Upper lobe of left lung (tissue), 6 donors: Measurements from ENCODE around the gene COA5. TPM values are rescaled to one million over a fixed set of nuclear protein-coding genes. Genes with fewer than 3 reads are reported as not detected.

Experiments
- ATAC-seq, 2 donors: fragments of 200-7000 bp; cut with Tn5 transposase; one replicate each; pipeline ENCODE4 v1.9.1; 2022; ENCODE audit warnings: mild to moderate bottlenecking in 2 of 2, moderate library complexity in 2 of 2; ENCODE audit not compliant: low FRiP score in 2 of 2
- DNase-seq, 2 donors: peaks; one replicate each; pipeline ENCODE4 v3.0.0-alpha.2; 2019 to 2020
- H3K27ac ChIP-seq, 4 donors: fragments of 200-600 bp; sonication (generic); one replicate each; pipeline ENCODE4 v1.5.1; 2016 to 2019
- H3K27me3 ChIP-seq, 4 donors: fragments of 200-600 bp; sonication (generic); one replicate each; pipeline ENCODE4 v1.5.1; 2017 to 2019
- H3K36me3 ChIP-seq, 4 donors: fragments of 200-600 bp; sonication (generic); one replicate each; pipeline ENCODE4 v1.5.1; 2016 to 2019
- H3K4me1 ChIP-seq, 4 donors: fragments of 200-600 bp; sonication (generic); one replicate each; pipeline ENCODE4 v1.5.1; 2018 to 2019
- H3K4me3 ChIP-seq, 4 donors: fragments of 200-600 bp; sonication (generic); one replicate each; pipeline ENCODE4 v1.5.1; 2017 to 2019; ENCODE audit warnings: mild to moderate bottlenecking in 2 of 4, moderate library complexity in 1 of 4
- H3K9me3 ChIP-seq, 4 donors: fragments of 200-600 bp; sonication (generic); one replicate each; pipeline ENCODE4 v1.5.1; 2018 to 2019
- CTCF ChIP-seq, 6 experiments: fragments of 450-650 bp in 4 of 6; fragments of 200-600 bp in 2 of 6; sonication (generic) in 2 of 6; IDR thresholded peaks; one replicate each; pipeline ENCODE4 v1.5.1; 2016 to 2019; ENCODE audit warnings: antibody characterized with exemption in 6 of 6
- EP300 ChIP-seq, 4 donors: sonication (generic); formaldehyde crosslinking; IDR thresholded peaks; one replicate each; pipeline ENCODE4 v1.5.1; 2017; ENCODE audit warnings: antibody characterized with exemption in 4 of 4, control low read depth in 2 of 4
- POLR2A ChIP-seq, 4 donors: fragments of 450-650 bp; IDR thresholded peaks; one replicate each; pipeline ENCODE4 v1.5.1; 2016 to 2017; ENCODE audit warnings: antibody characterized with exemption in 4 of 4, mild to moderate bottlenecking in 2 of 4
- POLR2AphosphoS5 ChIP-seq, 2 donors: sonication (generic); formaldehyde crosslinking; IDR thresholded peaks; one replicate each; pipeline ENCODE4 v1.5.1; 2017; ENCODE audit warnings: antibody characterized with exemption in 2 of 2
- WGBS, 2 donors: methylation state at CpG; one replicate each; pipeline ENCODE4 v1.1.5; 2017 to 2018; 5-methylcytosine and 5-hydroxymethylcytosine counted together
- total RNA-seq, 6 donors: library from RNA; depleted of rRNA in 4 of 6; stranded (reverse); fragments of >200 nt in 4 of 6; gene quantifications; one replicate each; pipeline versions ENCODE4 v1.1.0 to v1.2.1, GENCODE V29; 2016 to 2021
- donor health status: DM: no; HTN: no; CAD: no; lungs with moderate emphysema.
- donor health status: DM: no; HTN: yes; CAD: no; lungs with severe emphysema.

Gene COA5
- total RNA-seq, 6 donors from 2014 or later: 22.8 to 37.7 (median 27.0) TPM

- TF ChIP-seq EP300 (IDR thresholded peaks at IDR 0.05) (no peak), POLR2A (IDR thresholded peaks at IDR 0.05) (no peak), CTCF (IDR thresholded peaks at IDR 0.05) (no peak), POLR2AphosphoS5 (IDR thresholded peaks at IDR 0.05) (no peak)
- no peaks in the 10 kb centered on the region for H3K9me3 ChIP-seq
- no peak overlapping the region for H3K4me3 ChIP-seq
- DNase-seq (no peak), ATAC-seq (no peak)
- WGBS, 2 donors: 75 to 80% methylated on average over 5 of the region's 5 CpGs
- H3K4me1 ChIP-seq: peaks cover 0 to 4% (median 0%) of the 10 kb centered on the region in 4 donors
- H3K27ac ChIP-seq: no peak overlapping the region
- peaks cover 11 to 76% (median 28%) of the 10 kb centered on the region in 4 donors for H3K36me3 ChIP-seq
- no peaks in the 10 kb centered on the region for H3K27me3 ChIP-seq
Observed at GRCh38 chr2:98643496-98644100, 35.3 kb upstream of the COA5 start.

- DNase-seq: no peak
- peaks cover 20 to 92% (median 45%) of the 10 kb centered on the region in 4 donors for H3K36me3 ChIP-seq
- H3K27ac ChIP-seq: no peak overlapping the region
- no peak for TF ChIP-seq POLR2AphosphoS5 (IDR thresholded peaks at IDR 0.05)
- no peak for TF ChIP-seq POLR2A (IDR thresholded peaks at IDR 0.05)
- TF ChIP-seq CTCF (IDR thresholded peaks at IDR 0.05): no peak
- TF ChIP-seq EP300 (IDR thresholded peaks at IDR 0.05): no peak
- H3K27me3 ChIP-seq: no peaks in the 10 kb centered on the region
- no peak for ATAC-seq
- H3K4me3 ChIP-seq: no peak overlapping the region
- H3K4me1 ChIP-seq: no peaks in the 10 kb centered on the region
- 72 to 86% methylated on average over 10 of the region's 10 CpGs for WGBS, 2 donors
- no peaks in the 10 kb centered on the region for H3K9me3 ChIP-seq
Observed at GRCh38 chr2:98637401-98638147, 29.3 kb upstream of the COA5 start.

GRCh38 chr2:98634406-98635092, 26.2 kb upstream of the COA5 start:
- no peak overlapping the region for H3K27ac ChIP-seq
- H3K27me3 ChIP-seq: no peaks in the 10 kb centered on the region
- no peak for TF ChIP-seq EP300 (IDR thresholded peaks at IDR 0.05)
- TF ChIP-seq POLR2AphosphoS5 (IDR thresholded peaks at IDR 0.05): no peak
- TF ChIP-seq CTCF (IDR thresholded peaks at IDR 0.05): no peak
- TF ChIP-seq POLR2A (IDR thresholded peaks at IDR 0.05): no peak
- H3K36me3 ChIP-seq: peaks cover 14 to 95% (median 52%) of the 10 kb centered on the region in 4 donors
- 80% methylated on average over 9 of the region's 9 CpGs for WGBS, 2 donors
- no peak overlapping the region for H3K4me3 ChIP-seq
- DNase-seq (no peak), ATAC-seq (no peak)
- no peaks in the 10 kb centered on the region for H3K9me3 ChIP-seq
- no peaks in the 10 kb centered on the region for H3K4me1 ChIP-seq

- DNase-seq (no peak), ATAC-seq (no peak)
- no peak overlapping the region for H3K4me3 ChIP-seq
- WGBS, 2 donors: 78 to 85% methylated on average over 3 of the region's 3 CpGs
- no peaks in the 10 kb centered on the region for H3K27me3 ChIP-seq
- no peaks in the 10 kb centered on the region for H3K4me1 ChIP-seq
- TF ChIP-seq EP300 (IDR thresholded peaks at IDR 0.05) (no peak), CTCF (IDR thresholded peaks at IDR 0.05) (no peak)
- H3K9me3 ChIP-seq: no peaks in the 10 kb centered on the region
- no peak overlapping the region for H3K27ac ChIP-seq
- H3K36me3 ChIP-seq: peaks cover 8 to 81% (median 45%) of the 10 kb centered on the region in 4 donors
Observed at GRCh38 chr2:98632351-98632750, 24.0 kb upstream of the COA5 start.
